ENCODE measurements around the gene TSPAN18.

- TF ChIP-seq CTCF (IDR thresholded peaks at IDR 0.05) (no peak), POLR2A (IDR thresholded peaks at IDR 0.05) (no peak), POLR2AphosphoS5 (IDR thresholded peaks at IDR 0.05) (no peak)
These were observed 95.6 kb downstream of the TSPAN18 start for GRCh38 chr11:44822369-44822768.

Measured in breast epithelium (tissue), 3 donors.